Prostate gland (tissue), 2 donors: ENCODE data around the gene NEMP2.

Source experiments
- CTCF ChIP-seq, 4 experiments: fragments of 200-600 bp in 2 of 4; fragments of 450-650 bp in 2 of 4; sonication (generic) in 2 of 4; IDR thresholded peaks; 1 replicate in 3 of 4; 2 replicates in 1 of 4; pipeline ENCODE4 v1.5.1; 2016 to 2019; ENCODE audit warnings: antibody characterized with exemption in 4 of 4, mild to moderate bottlenecking in 2 of 4, moderate library complexity in 2 of 4
- POLR2A ChIP-seq: fragments of 450-650 bp; IDR thresholded peaks from one replicate; pipeline ENCODE4 v1.6.1; 2016; ENCODE audit warnings: antibody characterized with exemption, mild to moderate bottlenecking
- POLR2AphosphoS5 ChIP-seq: sonication (generic); formaldehyde crosslinking; IDR thresholded peaks from one replicate; pipeline ENCODE4 v1.6.1; 2017; ENCODE audit warnings: antibody characterized with exemption

GRCh38 chr2:190562121-190562520 is 27.6 kb upstream of the NEMP2 start:
- TF ChIP-seq CTCF (IDR thresholded peaks at IDR 0.05) (no peak), POLR2AphosphoS5 (no peak), POLR2A (no peak)
